Esophagus muscularis mucosa (tissue), 4 donors: ENCODE results near the gene NPLOC4. TPM values are rescaled to one million over a fixed set of nuclear protein-coding genes. Genes with fewer than 3 reads are reported as not detected.
A peak's percentile ranks its signal among the peaks of the same experiment; 100 is the strongest.
"Not testable (repeated sequence)": the region's sequence is repeated elsewhere in the genome, so short reads cannot be mapped to it uniquely, and the experiment has no call there.

Source experiments
- DNase-seq: peaks from one replicate; pipeline ENCODE4 v3.0.0-alpha.2; 2017; ENCODE audit errors: extremely low spot score
- H3K27ac ChIP-seq, 4 donors: fragments of 200-600 bp; sonication (generic); replicated peaks in 1 of 4; 1 replicate in 3 of 4; 2 replicates in 1 of 4; pipeline ENCODE4 v1.5.1; 2016 to 2019; ENCODE audit warnings: mild to moderate bottlenecking in 1 of 4
- H3K27me3 ChIP-seq, 4 donors: fragments of 200-600 bp; sonication (generic); one replicate each; pipeline versions ENCODE4 v1.5.1 to v1.6.0; 2016 to 2019
- H3K36me3 ChIP-seq, 4 donors: fragments of 200-600 bp; sonication (generic); one replicate each; pipeline ENCODE4 v1.5.1; 2016 to 2019
- H3K4me1 ChIP-seq, 4 donors: fragments of 200-600 bp; sonication (generic); one replicate each; pipeline ENCODE4 v1.5.1; 2016 to 2019
- H3K4me3 ChIP-seq, 4 donors: fragments of 200-600 bp; sonication (generic); 1 replicate in 2 of 4; 2 replicates in 2 of 4; pipeline ENCODE4 v1.5.1; 2016 to 2019; ENCODE audit warnings: mild to moderate bottlenecking in 4 of 4, moderate library complexity in 1 of 4
- H3K9me3 ChIP-seq, 4 donors: fragments of 200-600 bp; sonication (generic); 1 replicate in 3 of 4; 2 replicates in 1 of 4; pipeline ENCODE4 v1.5.1; 2016 to 2019
- EP300 ChIP-seq: sonication (generic); formaldehyde crosslinking; IDR thresholded peaks from one replicate; pipeline ENCODE4 v1.6.1; 2017; ENCODE audit warnings: antibody characterized with exemption
- POLR2A ChIP-seq: fragments of 450-650 bp; IDR thresholded peaks from one replicate; pipeline ENCODE4 v1.6.1; 2017; ENCODE audit warnings: antibody characterized with exemption, moderate library complexity, mild to moderate bottlenecking, low read depth
- POLR2AphosphoS5 ChIP-seq, 2 donors: sonication (generic); formaldehyde crosslinking; IDR thresholded peaks; one replicate each; pipeline ENCODE4 v1.6.1; 2017; ENCODE audit warnings: antibody characterized with exemption in 2 of 2
- WGBS: methylation state at CpG from one replicate; pipeline ENCODE4 v1.1.5; 2018; 5-methylcytosine and 5-hydroxymethylcytosine counted together
- intact Hi-C: fragments of 100-400 bp; cut with DNase I; formaldehyde crosslinking; loops from one replicate; pipeline ENCODE4 v1.15.1; 2023
- total RNA-seq, 4 donors: library from RNA; depleted of rRNA; stranded (reverse); fragments of >200 nt; gene quantifications; one replicate each; pipeline versions ENCODE4 v1.1.0 to v1.2.1, GENCODE V29; 2016
- TF ChIP-seq, protein P1 (sequence below), 3 experiments: fragments of 200-600 bp in 2 of 3; fragments of 450-650 bp in 1 of 3; sonication (generic) in 2 of 3; IDR thresholded peaks; one replicate each; pipeline ENCODE4 v1.5.1; 2017 to 2019; ENCODE audit warnings: antibody characterized with exemption in 3 of 3, mild to moderate bottlenecking in 2 of 3, moderate library complexity in 1 of 3

The NPLOC4 gene
- total RNA-seq, 4 donors from 2014 or later: 58.1 to 86.6 (median 65.7) TPM

- H3K4me1 ChIP-seq: peaks cover 7 to 13% (median 9%) of the 10 kb centered on the region in 4 donors
- no peaks in the 10 kb centered on the region for H3K27me3 ChIP-seq
- WGBS: 90% methylated on average over 16 of the region's 17 CpGs
- H3K4me3 ChIP-seq: no peak overlapping the region
- no peak for DNase-seq
- TF ChIP-seq POLR2A (no peak), POLR2AphosphoS5 (IDR thresholded peaks at IDR 0.05) (no peak), EP300 (no peak)
- TF ChIP-seq, protein P1, sequence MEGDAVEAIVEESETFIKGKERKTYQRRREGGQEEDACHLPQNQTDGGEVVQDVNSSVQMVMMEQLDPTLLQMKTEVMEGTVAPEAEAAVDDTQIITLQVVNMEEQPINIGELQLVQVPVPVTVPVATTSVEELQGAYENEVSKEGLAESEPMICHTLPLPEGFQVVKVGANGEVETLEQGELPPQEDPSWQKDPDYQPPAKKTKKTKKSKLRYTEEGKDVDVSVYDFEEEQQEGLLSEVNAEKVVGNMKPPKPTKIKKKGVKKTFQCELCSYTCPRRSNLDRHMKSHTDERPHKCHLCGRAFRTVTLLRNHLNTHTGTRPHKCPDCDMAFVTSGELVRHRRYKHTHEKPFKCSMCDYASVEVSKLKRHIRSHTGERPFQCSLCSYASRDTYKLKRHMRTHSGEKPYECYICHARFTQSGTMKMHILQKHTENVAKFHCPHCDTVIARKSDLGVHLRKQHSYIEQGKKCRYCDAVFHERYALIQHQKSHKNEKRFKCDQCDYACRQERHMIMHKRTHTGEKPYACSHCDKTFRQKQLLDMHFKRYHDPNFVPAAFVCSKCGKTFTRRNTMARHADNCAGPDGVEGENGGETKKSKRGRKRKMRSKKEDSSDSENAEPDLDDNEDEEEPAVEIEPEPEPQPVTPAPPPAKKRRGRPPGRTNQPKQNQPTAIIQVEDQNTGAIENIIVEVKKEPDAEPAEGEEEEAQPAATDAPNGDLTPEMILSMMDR (IDR thresholded peaks at IDR 0.05): no peak
- intact Hi-C loops: no loop called here
- no peak overlapping the region for H3K27ac ChIP-seq
- peaks cover 22 to 48% (median 36%) of the 10 kb centered on the region in 4 donors for H3K36me3 ChIP-seq
- H3K9me3 ChIP-seq: no peaks in the 10 kb centered on the region
Measured at GRCh38 chr17:81676906-81677305, 40.0 kb upstream of the NPLOC4 start.

GRCh38 chr17:81675515-81676221 lies 38.8 kb upstream of the NPLOC4 start:
- H3K27ac ChIP-seq, DNase-seq, H3K27me3 ChIP-seq, intact Hi-C loops, H3K4me3 ChIP-seq, H3K4me1 ChIP-seq, H3K9me3 ChIP-seq: not testable (repeated sequence)
- H3K36me3 ChIP-seq: peaks cover 27 to 48% (median 41%) of the 10 kb centered on the region in 4 donors
- WGBS: 40% methylated on average over 18 of the region's 18 CpGs
- TF ChIP-seq, protein P1 (IDR thresholded peaks at IDR 0.05): peak; percentile 43 to 70 (median 69)
- TF ChIP-seq POLR2AphosphoS5 (IDR thresholded peaks at IDR 0.05): peak in 1 of 2 donors; percentile 6

DNA sequence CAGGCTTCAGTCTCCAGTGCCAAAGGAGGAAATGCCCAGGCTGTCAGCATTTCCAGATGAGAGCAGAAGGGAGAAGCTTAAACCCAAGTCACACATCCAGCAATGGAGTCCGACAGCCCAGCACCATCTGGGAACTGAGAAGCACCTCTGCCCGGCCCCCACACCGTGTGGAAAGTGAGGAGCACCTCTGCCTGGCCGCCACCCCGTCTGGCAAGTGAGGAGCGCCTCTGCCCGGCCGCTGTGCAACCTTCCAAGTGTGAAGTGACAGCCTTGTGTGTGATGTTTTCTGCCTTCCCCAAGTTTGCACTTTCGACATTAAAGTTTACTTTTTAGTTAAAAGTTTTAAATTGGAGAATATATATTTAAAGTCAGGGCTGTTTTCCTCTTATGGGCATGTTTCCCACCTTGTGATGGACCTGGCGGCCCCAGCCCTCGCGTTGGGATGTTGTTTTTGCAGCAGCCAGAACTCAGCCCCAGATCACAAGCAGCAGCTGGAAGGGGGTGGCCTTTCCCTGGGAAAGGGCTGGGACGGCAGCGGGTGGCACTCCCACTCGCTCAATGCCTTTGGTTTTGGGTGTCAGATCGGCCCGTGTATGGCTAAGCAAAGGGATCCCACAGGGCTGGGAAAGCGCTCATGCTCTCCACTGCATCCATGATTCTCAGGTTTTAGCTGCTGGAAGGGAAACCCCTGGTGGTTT lies 36.8 kb upstream of the NPLOC4 start:
- peaks cover 3 to 10% (median 5%) of the 10 kb centered on the region in 4 donors for H3K4me1 ChIP-seq
- TF ChIP-seq POLR2AphosphoS5 (IDR thresholded peaks at IDR 0.05) (no peak), EP300 (no peak), POLR2A (no peak)
- TF ChIP-seq, protein P1 (IDR thresholded peaks at IDR 0.05): no peak
- intact Hi-C loops: no loop called here
- 80% methylated on average over 17 of the region's 18 CpGs for WGBS
- H3K36me3 ChIP-seq: peaks cover 27 to 61% (median 59%) of the 10 kb centered on the region in 4 donors
- H3K27me3 ChIP-seq: no peaks in the 10 kb centered on the region
- DNase-seq: no peak
- H3K9me3 ChIP-seq: no peaks in the 10 kb centered on the region
- H3K27ac ChIP-seq: no peak overlapping the region
- H3K4me3 ChIP-seq: no peak overlapping the region

- H3K27ac ChIP-seq: no peak overlapping the region
- intact Hi-C loops: no loop called here
- no peak overlapping the region for H3K4me3 ChIP-seq
- peaks cover 27 to 67% (median 64%) of the 10 kb centered on the region in 4 donors for H3K36me3 ChIP-seq
- TF ChIP-seq, protein P1 (IDR thresholded peaks at IDR 0.05): no peak
- no peak for TF ChIP-seq POLR2A
- no peak for TF ChIP-seq POLR2AphosphoS5 (IDR thresholded peaks at IDR 0.05)
- no peak for TF ChIP-seq EP300
- 90% methylated on average over 6 of the region's 16 CpGs for WGBS
- no peaks in the 10 kb centered on the region for H3K9me3 ChIP-seq
- H3K4me1 ChIP-seq: peaks cover 7 to 18% (median 12%) of the 10 kb centered on the region in 4 donors
- DNase-seq: no peak
- H3K27me3 ChIP-seq: no peaks in the 10 kb centered on the region
Measured at GRCh38 chr17:81672954-81673353, 36.0 kb upstream of the NPLOC4 start.
